GM12873 (cell line): ENCODE results near the gene SIK3.

Source experiments
- CTCF ChIP-seq: IDR thresholded peaks from 2 replicates; pipeline ENCODE4 v1.5.1; 2012; ENCODE audit warnings: low read depth, mild to moderate bottlenecking, moderate library complexity, low read length, control low read depth; ENCODE audit not compliant: insufficient read depth; ENCODE audit errors: missing control alignments

The SIK3 gene

GRCh38 chr11:117066959-117067358 is 31.3 kb downstream of the SIK3 start:
- TF ChIP-seq CTCF, result no peak

GRCh38 chr11:117064275-117064674 is 34.0 kb downstream of the SIK3 start:
- TF ChIP-seq CTCF, result no peak

- TF ChIP-seq CTCF, result no peak
Observed at GRCh38 chr11:117062498-117062897, 35.7 kb downstream of the SIK3 start.

GRCh38 chr11:117061256-117061655 is 37.0 kb downstream of the SIK3 start:
- TF ChIP-seq CTCF, result no peak

- TF ChIP-seq CTCF, result no peak
Observed at GRCh38 chr11:117059611-117060148, 38.5 kb downstream of the SIK3 start.

GRCh38 chr11:117058761-117059261 is 39.4 kb downstream of the SIK3 start:
- TF ChIP-seq CTCF, result no peak

GRCh38 chr11:117057727-117058126 is 40.5 kb downstream of the SIK3 start:
- no peak for TF ChIP-seq CTCF
